ENCODE data around the gene SLX4IP. TPM values are rescaled to one million over a fixed set of nuclear protein-coding genes. Genes with fewer than 3 reads are reported as not detected.
A peak's percentile ranks its signal among the peaks of the same experiment; 100 is the strongest.

Gene SLX4IP
- total RNA-seq, 4 donors from 2014 or later = 6.3 to 8.3 (median 7.4) TPM

- no peaks in the 10 kb centered on the region for H3K27me3 ChIP-seq
- no peaks in the 10 kb centered on the region for H3K36me3 ChIP-seq
- peak; percentile 89 to 92 for DNase-seq
- WGBS, 2 donors = 4 to 5% methylated on average over 5 of the region's 5 CpGs
- H3K27ac ChIP-seq = peak overlapping the region; percentile 40 to 79 (median 74)
- intact Hi-C loops (cut with DNase I) = no loop called here
- no peaks in the 10 kb centered on the region for H3K9me3 ChIP-seq
- peaks cover 11 to 35% of the 10 kb centered on the region in 2 donors for H3K4me1 ChIP-seq
- TF ChIP-seq POLR2A (IDR thresholded peaks at IDR 0.05) = no peak
- TF ChIP-seq CTCF (IDR thresholded peaks at IDR 0.05) = peak in 1 of 6 experiments; percentile 8
- no peak overlapping the region for H3K4me3 ChIP-seq (replicated peaks in 1 of 3)
These were observed 76.6 kb downstream of the SLX4IP start for GRCh38 chr20:10511509-10512251.

- H3K4me1 ChIP-seq = peaks cover 11 to 32% of the 10 kb centered on the region in 2 donors
- no peaks in the 10 kb centered on the region for H3K27me3 ChIP-seq
- no peak for DNase-seq
- no peak overlapping the region for H3K27ac ChIP-seq
- WGBS, 2 donors = 79 to 87% methylated on average over 2 of the region's 2 CpGs
- intact Hi-C loops (cut with DNase I) = no loop called here
- no peaks in the 10 kb centered on the region for H3K36me3 ChIP-seq
- no peaks in the 10 kb centered on the region for H3K9me3 ChIP-seq
- TF ChIP-seq POLR2A (IDR thresholded peaks at IDR 0.05) = no peak
- TF ChIP-seq CTCF (IDR thresholded peaks at IDR 0.05) = no peak
- no peak overlapping the region for H3K4me3 ChIP-seq (replicated peaks in 1 of 3)
These were observed 78.0 kb downstream of the SLX4IP start for GRCh38 chr20:10513061-10513460.

GRCh38 chr20:10513931-10514575, 78.9 kb downstream of the SLX4IP start:
- intact Hi-C loops (cut with DNase I) = no loop called here
- H3K36me3 ChIP-seq = no peaks in the 10 kb centered on the region
- peak overlapping the region in 1 of 3 donors; percentile 18 for H3K27ac ChIP-seq
- H3K27me3 ChIP-seq = no peaks in the 10 kb centered on the region
- peaks cover 11 to 23% of the 10 kb centered on the region in 2 donors for H3K4me1 ChIP-seq
- TF ChIP-seq POLR2A (IDR thresholded peaks at IDR 0.05) = no peak
- WGBS, 2 donors = 74 to 76% methylated on average over 4 of the region's 4 CpGs
- no peak overlapping the region for H3K4me3 ChIP-seq (replicated peaks in 1 of 3)
- H3K9me3 ChIP-seq = no peaks in the 10 kb centered on the region
- no peak for DNase-seq

GRCh38 chr20:10516529-10516928, 81.4 kb downstream of the SLX4IP start:
- no peak overlapping the region for H3K27ac ChIP-seq
- WGBS, 2 donors = 46% methylated on average over 2 of the region's 2 CpGs

More at GRCh38 chr20:10516529-10516928, 81.4 kb downstream of the SLX4IP start:
- intact Hi-C loops (cut with DNase I) = no loop called here
- H3K27me3 ChIP-seq = no peaks in the 10 kb centered on the region
- TF ChIP-seq POLR2A (IDR thresholded peaks at IDR 0.05) = no peak
- TF ChIP-seq CTCF (IDR thresholded peaks at IDR 0.05) = no peak
- H3K36me3 ChIP-seq = no peaks in the 10 kb centered on the region
- peaks cover 7 to 19% of the 10 kb centered on the region in 2 donors for H3K4me1 ChIP-seq
- no peak for DNase-seq
- no peaks in the 10 kb centered on the region for H3K9me3 ChIP-seq
- no peak overlapping the region for H3K4me3 ChIP-seq (replicated peaks in 1 of 3)
